ENCODE measurements around the gene NECAP2. TPM values are rescaled to one million over a fixed set of nuclear protein-coding genes. Genes with fewer than 3 reads are reported as not detected.
"Not testable (repeated sequence)": the region's sequence is repeated elsewhere in the genome, so short reads cannot be mapped to it uniquely, and the experiment has no call there.

The NECAP2 gene
- polyA plus RNA-seq, 4 donors = 36.0 to 43.7 (median 41.4) TPM

GRCh38 chr1:16486316-16486715 lies 45.8 kb downstream of the NECAP2 start:
- not testable (repeated sequence) for H3K4me3 ChIP-seq (ENCODE audit: low read depth in 1 of 3, low read length in 3 of 3); H3K9me3 ChIP-seq (ENCODE audit: control insufficient read depth in 2 of 2, insufficient read depth in 1 of 2, low read depth in 1 of 2, low read length in 1 of 2); DNase-seq; H3K27ac ChIP-seq (ENCODE audit: low read depth in 1 of 3, low read length in 2 of 3); H3K27me3 ChIP-seq (ENCODE audit: control insufficient read depth in 3 of 3, insufficient read depth in 3 of 3, low read length in 3 of 3); FAIRE-seq; H3K4me1 ChIP-seq (ENCODE audit: control insufficient read depth in 3 of 3, insufficient read depth in 2 of 3, low read depth in 1 of 3, low read length in 2 of 3)
- H3K36me3 ChIP-seq (ENCODE audit: control insufficient read depth in 3 of 3, insufficient read depth in 2 of 3, low read depth in 1 of 3, low read length in 3 of 3) = peaks cover 0 to 49% (median 0%) of the 10 kb centered on the region in 3 donors
- WGBS, 3 donors = 85 to 92% (median 91%) methylated on average over 8 of the region's 8 CpGs

- not testable (repeated sequence) for FAIRE-seq; DNase-seq; H3K27ac ChIP-seq (ENCODE audit: low read depth in 1 of 3, low read length in 2 of 3); H3K9me3 ChIP-seq (ENCODE audit: control insufficient read depth in 2 of 2, insufficient read depth in 1 of 2, low read depth in 1 of 2, low read length in 1 of 2); H3K4me1 ChIP-seq (ENCODE audit: control insufficient read depth in 3 of 3, insufficient read depth in 2 of 3, low read depth in 1 of 3, low read length in 2 of 3); H3K4me3 ChIP-seq (ENCODE audit: low read depth in 1 of 3, low read length in 3 of 3); H3K27me3 ChIP-seq (ENCODE audit: control insufficient read depth in 3 of 3, insufficient read depth in 3 of 3, low read length in 3 of 3)
- H3K36me3 ChIP-seq (ENCODE audit: control insufficient read depth in 3 of 3, insufficient read depth in 2 of 3, low read depth in 1 of 3, low read length in 3 of 3) = peaks cover 0 to 44% (median 0%) of the 10 kb centered on the region in 3 donors
Measured at GRCh38 chr1:16487011-16487410, 46.5 kb downstream of the NECAP2 start.

- peaks cover 0 to 36% (median 0%) of the 10 kb centered on the region in 3 donors for H3K36me3 ChIP-seq (ENCODE audit: control insufficient read depth in 3 of 3, insufficient read depth in 2 of 3, low read depth in 1 of 3, low read length in 3 of 3)
- not testable (repeated sequence) for H3K27me3 ChIP-seq (ENCODE audit: control insufficient read depth in 3 of 3, insufficient read depth in 3 of 3, low read length in 3 of 3); H3K4me3 ChIP-seq (ENCODE audit: low read depth in 1 of 3, low read length in 3 of 3); H3K4me1 ChIP-seq (ENCODE audit: control insufficient read depth in 3 of 3, insufficient read depth in 2 of 3, low read depth in 1 of 3, low read length in 2 of 3); FAIRE-seq; H3K9me3 ChIP-seq (ENCODE audit: control insufficient read depth in 2 of 2, insufficient read depth in 1 of 2, low read depth in 1 of 2, low read length in 1 of 2); H3K27ac ChIP-seq (ENCODE audit: low read depth in 1 of 3, low read length in 2 of 3); DNase-seq
- 89 to 92% (median 90%) methylated on average over 9 of the region's 9 CpGs for WGBS, 3 donors
Measured at GRCh38 chr1:16489195-16489880, 48.8 kb downstream of the NECAP2 start.

GRCh38 chr1:16491056-16491675 lies 50.6 kb downstream of the NECAP2 start:
- H3K9me3 ChIP-seq (ENCODE audit: control insufficient read depth in 2 of 2, insufficient read depth in 1 of 2, low read depth in 1 of 2, low read length in 1 of 2) = no peaks in the 10 kb centered on the region
- 83 to 85% (median 84%) methylated on average over 8 to 9 of the region's 9 CpGs for WGBS, 3 donors
- no peaks in the 10 kb centered on the region for H3K27me3 ChIP-seq (ENCODE audit: control insufficient read depth in 3 of 3, insufficient read depth in 3 of 3, low read length in 3 of 3)
- H3K27ac ChIP-seq (ENCODE audit: low read depth in 1 of 3, low read length in 2 of 3) = no peak overlapping the region
- peaks cover 0 to 20% (median 0%) of the 10 kb centered on the region in 3 donors for H3K36me3 ChIP-seq (ENCODE audit: control insufficient read depth in 3 of 3, insufficient read depth in 2 of 3, low read depth in 1 of 3, low read length in 3 of 3)
- DNase-seq = no peak
- H3K4me3 ChIP-seq (ENCODE audit: low read depth in 1 of 3, low read length in 3 of 3) = no peak overlapping the region
- H3K4me1 ChIP-seq (ENCODE audit: control insufficient read depth in 3 of 3, insufficient read depth in 2 of 3, low read depth in 1 of 3, low read length in 2 of 3) = no peaks in the 10 kb centered on the region
- no peak for FAIRE-seq

- H3K27me3 ChIP-seq (ENCODE audit: control insufficient read depth in 3 of 3, insufficient read depth in 3 of 3, low read length in 3 of 3); FAIRE-seq; H3K9me3 ChIP-seq (ENCODE audit: control insufficient read depth in 2 of 2, insufficient read depth in 1 of 2, low read depth in 1 of 2, low read length in 1 of 2); H3K4me1 ChIP-seq (ENCODE audit: control insufficient read depth in 3 of 3, insufficient read depth in 2 of 3, low read depth in 1 of 3, low read length in 2 of 3); H3K4me3 ChIP-seq (ENCODE audit: low read depth in 1 of 3, low read length in 3 of 3); DNase-seq; H3K27ac ChIP-seq (ENCODE audit: low read depth in 1 of 3, low read length in 2 of 3): not testable (repeated sequence)
- WGBS, 3 donors = 84 to 93% (median 93%) methylated on average over 7 of the region's 7 CpGs
- H3K36me3 ChIP-seq (ENCODE audit: control insufficient read depth in 3 of 3, insufficient read depth in 2 of 3, low read depth in 1 of 3, low read length in 3 of 3) = peaks cover 0 to 14% (median 0%) of the 10 kb centered on the region in 3 donors
Measured at GRCh38 chr1:16492937-16493336, 52.4 kb downstream of the NECAP2 start.

GRCh38 chr1:16493731-16494130 lies 53.2 kb downstream of the NECAP2 start:
- 85 to 93% (median 90%) methylated on average over 9 of the region's 9 CpGs for WGBS, 3 donors
- not testable (repeated sequence) for H3K27ac ChIP-seq (ENCODE audit: low read depth in 1 of 3, low read length in 2 of 3); DNase-seq; H3K27me3 ChIP-seq (ENCODE audit: control insufficient read depth in 3 of 3, insufficient read depth in 3 of 3, low read length in 3 of 3); H3K4me3 ChIP-seq (ENCODE audit: low read depth in 1 of 3, low read length in 3 of 3); H3K9me3 ChIP-seq (ENCODE audit: control insufficient read depth in 2 of 2, insufficient read depth in 1 of 2, low read depth in 1 of 2, low read length in 1 of 2); H3K4me1 ChIP-seq (ENCODE audit: control insufficient read depth in 3 of 3, insufficient read depth in 2 of 3, low read depth in 1 of 3, low read length in 2 of 3); FAIRE-seq
- H3K36me3 ChIP-seq (ENCODE audit: control insufficient read depth in 3 of 3, insufficient read depth in 2 of 3, low read depth in 1 of 3, low read length in 3 of 3) = peaks cover 0 to 11% (median 0%) of the 10 kb centered on the region in 3 donors

GRCh38 chr1:16497474-16497904 lies 57.0 kb downstream of the NECAP2 start:
- not testable (repeated sequence) for H3K9me3 ChIP-seq (ENCODE audit: control insufficient read depth in 2 of 2, insufficient read depth in 1 of 2, low read depth in 1 of 2, low read length in 1 of 2); H3K27ac ChIP-seq (ENCODE audit: low read depth in 1 of 3, low read length in 2 of 3); FAIRE-seq; H3K4me1 ChIP-seq (ENCODE audit: control insufficient read depth in 3 of 3, insufficient read depth in 2 of 3, low read depth in 1 of 3, low read length in 2 of 3); H3K27me3 ChIP-seq (ENCODE audit: control insufficient read depth in 3 of 3, insufficient read depth in 3 of 3, low read length in 3 of 3); H3K4me3 ChIP-seq (ENCODE audit: low read depth in 1 of 3, low read length in 3 of 3); H3K36me3 ChIP-seq (ENCODE audit: control insufficient read depth in 3 of 3, insufficient read depth in 2 of 3, low read depth in 1 of 3, low read length in 3 of 3); DNase-seq
- WGBS, 3 donors = 88 to 90% (median 89%) methylated on average over 5 of the region's 5 CpGs

GRCh38 chr1:16498047-16498446 lies 57.5 kb downstream of the NECAP2 start:
- not testable (repeated sequence) for DNase-seq; H3K27ac ChIP-seq (ENCODE audit: low read depth in 1 of 3, low read length in 2 of 3); H3K36me3 ChIP-seq (ENCODE audit: control insufficient read depth in 3 of 3, insufficient read depth in 2 of 3, low read depth in 1 of 3, low read length in 3 of 3); H3K9me3 ChIP-seq (ENCODE audit: control insufficient read depth in 2 of 2, insufficient read depth in 1 of 2, low read depth in 1 of 2, low read length in 1 of 2); FAIRE-seq; H3K27me3 ChIP-seq (ENCODE audit: control insufficient read depth in 3 of 3, insufficient read depth in 3 of 3, low read length in 3 of 3); H3K4me1 ChIP-seq (ENCODE audit: control insufficient read depth in 3 of 3, insufficient read depth in 2 of 3, low read depth in 1 of 3, low read length in 2 of 3)
- peak overlapping the region in 1 of 3 donors; percentile 46 for H3K4me3 ChIP-seq (ENCODE audit: low read depth in 1 of 3, low read length in 3 of 3)
- 27 to 43% (median 40%) methylated on average over 10 of the region's 10 CpGs for WGBS, 3 donors

All from small intestine (tissue), 7 donors.